ENCODE data around the gene BMP7.

BMP7 gene

GRCh38 chr20:57294550-57294949 lies 28.1 kb upstream of the BMP7 start:
- Histone ChIP-seq H3K4me3 (ENCODE audit: low read length, poor library complexity, severe bottlenecking) (no peak overlapping the region), H3K27me3 (ENCODE audit: insufficient read depth, low read length, poor library complexity, severe bottlenecking) (no peaks in the 10 kb centered on the region), H2AFZ (ENCODE audit: low read length) (no peak overlapping the region), H3K4me1 (ENCODE audit: insufficient read depth, low read length, poor library complexity, severe bottlenecking) (no peaks in the 10 kb centered on the region), H4K20me1 (ENCODE audit: insufficient read depth, low read length, poor library complexity, severe bottlenecking) (no peaks in the 10 kb centered on the region), H3K9ac (ENCODE audit: low read depth, low read length, poor library complexity, severe bottlenecking) (no peak overlapping the region), H3K36me3 (ENCODE audit: insufficient read depth, low read length) (no peaks in the 10 kb centered on the region), H3K4me2 (ENCODE audit: low read depth, low read length, poor library complexity, severe bottlenecking) (no peak overlapping the region), H3K9me2 (replicated peaks; ENCODE audit: low read depth, low read length) (no peaks in the 10 kb centered on the region), H3K9me3 (ENCODE audit: insufficient read depth, low read depth, low read length) (no peaks in the 10 kb centered on the region), H3K79me2 (ENCODE audit: insufficient read depth, low read length) (no peaks in the 10 kb centered on the region), H3F3A (ENCODE audit: low read depth) (no peaks in the 10 kb centered on the region)
- no peak for TF ChIP-seq EZH2phosphoT487 (IDR thresholded peaks at IDR 0.05; ENCODE audit: borderline replicate concordance)
- no peak for TF ChIP-seq CTCF (conservative IDR thresholded peaks at IDR 0.05; ENCODE audit: low read length)

GRCh38 chr20:57293995-57294394 lies 27.6 kb upstream of the BMP7 start:
- Histone ChIP-seq H3K4me2 (ENCODE audit: low read depth, low read length, poor library complexity, severe bottlenecking) (no peak overlapping the region), H3K4me1 (ENCODE audit: insufficient read depth, low read length, poor library complexity, severe bottlenecking) (no peaks in the 10 kb centered on the region), H3K9ac (ENCODE audit: low read depth, low read length, poor library complexity, severe bottlenecking) (no peak overlapping the region), H3F3A (ENCODE audit: low read depth) (no peaks in the 10 kb centered on the region), H3K36me3 (ENCODE audit: insufficient read depth, low read length) (no peaks in the 10 kb centered on the region), H3K79me2 (ENCODE audit: insufficient read depth, low read length) (no peaks in the 10 kb centered on the region), H3K9me2 (replicated peaks; ENCODE audit: low read depth, low read length) (no peaks in the 10 kb centered on the region), H3K27me3 (ENCODE audit: insufficient read depth, low read length, poor library complexity, severe bottlenecking) (no peaks in the 10 kb centered on the region), H3K9me3 (ENCODE audit: insufficient read depth, low read depth, low read length) (no peaks in the 10 kb centered on the region), H2AFZ (ENCODE audit: low read length) (no peak overlapping the region), H3K4me3 (ENCODE audit: low read length, poor library complexity, severe bottlenecking) (no peak overlapping the region), H4K20me1 (ENCODE audit: insufficient read depth, low read length, poor library complexity, severe bottlenecking) (no peaks in the 10 kb centered on the region)
- TF ChIP-seq CTCF (conservative IDR thresholded peaks at IDR 0.05; ENCODE audit: low read length) (no peak), EZH2phosphoT487 (IDR thresholded peaks at IDR 0.05; ENCODE audit: borderline replicate concordance) (no peak)

GRCh38 chr20:57292611-57293010 lies 26.2 kb upstream of the BMP7 start:
- Histone ChIP-seq H3K9ac (ENCODE audit: low read depth, low read length, poor library complexity, severe bottlenecking) (no peak overlapping the region), H3K4me2 (ENCODE audit: low read depth, low read length, poor library complexity, severe bottlenecking) (no peak overlapping the region), H3K9me2 (replicated peaks; ENCODE audit: low read depth, low read length) (no peaks in the 10 kb centered on the region), H3K36me3 (ENCODE audit: insufficient read depth, low read length) (no peaks in the 10 kb centered on the region), H3K4me1 (ENCODE audit: insufficient read depth, low read length, poor library complexity, severe bottlenecking) (no peaks in the 10 kb centered on the region), H3K9me3 (ENCODE audit: insufficient read depth, low read depth, low read length) (no peaks in the 10 kb centered on the region), H2AFZ (ENCODE audit: low read length) (no peak overlapping the region), H3K27me3 (ENCODE audit: insufficient read depth, low read length, poor library complexity, severe bottlenecking) (no peaks in the 10 kb centered on the region), H4K20me1 (ENCODE audit: insufficient read depth, low read length, poor library complexity, severe bottlenecking) (no peaks in the 10 kb centered on the region), H3K4me3 (ENCODE audit: low read length, poor library complexity, severe bottlenecking) (no peak overlapping the region), H3K79me2 (ENCODE audit: insufficient read depth, low read length) (no peaks in the 10 kb centered on the region), H3F3A (ENCODE audit: low read depth) (no peaks in the 10 kb centered on the region)
- TF ChIP-seq EZH2phosphoT487 (IDR thresholded peaks at IDR 0.05; ENCODE audit: borderline replicate concordance) (no peak), CTCF (conservative IDR thresholded peaks at IDR 0.05; ENCODE audit: low read length) (no peak)
